Karpas-422 (cell line): ENCODE measurements around the gene MLST8. TPM values are rescaled to one million over a fixed set of nuclear protein-coding genes. Genes with fewer than 3 reads are reported as not detected.

Experiments used
- DNase-seq: peaks from one replicate; pipeline ENCODE4 v3.0.0-alpha.2; 2015
- H2AFZ ChIP-seq: fragments of 200-600 bp; sonication (generic); 2 replicates; pipeline ENCODE4 v1.6.1; 2014; ENCODE audit warnings: antibody characterized with exemption, low read length, mixed read lengths
- H3K27ac ChIP-seq: fragments of 200-600 bp; sonication (generic); 2 replicates; pipeline ENCODE4 v1.5.1; 2014; ENCODE audit warnings: mild to moderate bottlenecking, low read length, moderate library complexity
- H3K27me3 ChIP-seq: fragments of 200-600 bp; sonication (generic); 2 replicates; pipeline ENCODE4 v1.6.1; 2014; ENCODE audit warnings: low read length, mixed read lengths
- H3K36me3 ChIP-seq: fragments of 200-600 bp; sonication (generic); 2 replicates; pipeline ENCODE4 v1.6.1; 2014; ENCODE audit warnings: low read length, mixed read lengths; ENCODE audit not compliant: insufficient read depth
- H3K4me1 ChIP-seq: fragments of 200-600 bp; sonication (generic); 2 replicates; pipeline ENCODE4 v1.6.1; 2014; ENCODE audit warnings: mild to moderate bottlenecking, low read length, mixed read lengths
- H3K4me2 ChIP-seq: fragments of 200-600 bp; sonication (generic); 2 replicates; pipeline ENCODE4 v1.6.1; 2014; ENCODE audit warnings: low read length, low read depth, mild to moderate bottlenecking; ENCODE audit not compliant: poor library complexity, severe bottlenecking
- H3K4me3 ChIP-seq: fragments of 200-600 bp; sonication (generic); 2 replicates; pipeline ENCODE4 v1.5.1; 2014; ENCODE audit warnings: mild to moderate bottlenecking, antibody characterized with exemption, low read length, mixed read lengths
- H3K79me2 ChIP-seq: fragments of 200-600 bp; sonication (generic); 2 replicates; pipeline ENCODE4 v1.6.1; 2014; ENCODE audit warnings: mild to moderate bottlenecking, low read length, mixed read lengths
- H3K9ac ChIP-seq: fragments of 200-600 bp; sonication (generic); 2 replicates; pipeline ENCODE4 v1.6.0; 2014; ENCODE audit warnings: low read length
- H3K9me2 ChIP-seq: fragments of 200-600 bp; sonication (generic), shearing (Covaris generic); replicated peaks from 2 replicates; pipeline ENCODE4 v1.6.0; 2014; ENCODE audit warnings: mild to moderate bottlenecking, low read length, moderate library complexity; ENCODE audit not compliant: insufficient read depth
- H3K9me3 ChIP-seq: fragments of 300-700, 200-600 bp; sonication (generic); 2 replicates; pipeline ENCODE4 v1.6.1; 2014; ENCODE audit warnings: low read length, mixed read lengths
- H4K20me1 ChIP-seq: fragments of 200-600 bp; sonication (generic); 2 replicates; pipeline ENCODE4 v1.6.1; 2014; ENCODE audit warnings: mild to moderate bottlenecking, antibody characterized with exemption, low read length, low read depth; ENCODE audit not compliant: insufficient read depth
- total RNA-seq: library from RNA; depleted of rRNA; stranded (reverse); fragments of >200 nt; shearing (Covaris generic); gene quantifications from 2 replicates; pipeline ENCODE4 v1.2.3, GENCODE V29; 2014; ENCODE audit warnings: low replicate concordance

MLST8 gene
- total RNA-seq, 1 experiment from 2014 or later, result 46.3 TPM

GRCh38 chr16:2210386-2211365 lies 5.4 kb downstream of the MLST8 start, which contains the start of gene BRICD5:
Gene BRICD5 (minus strand): TSS chr16:2210863. CDS start chr16:2210833, 30 bp downstream.
- Histone ChIP-seq H3K9ac (peak within 1 kb of the TSS; percentile 96; the same call in 1 of the 2 replicates), H3K27ac (no peak within 1 kb of the TSS), H3K9me3 (no peaks in the 10 kb centered on the region), H3K4me2 (no peak within 1 kb of the TSS), H3K27me3 (no peaks in the 10 kb centered on the region), H3K4me1 (peaks cover 43% of the 10 kb centered on the region), H3K4me3 (no peak within 1 kb of the TSS), H3K79me2 (peaks cover 50% of the 10 kb centered on the region), H4K20me1 (peaks cover 16% of the 10 kb centered on the region; the same call in 1 of the 2 replicates), H2AFZ (no peak within 1 kb of the TSS), H3K36me3 (0 out of 2 replicates have a peak, but pooled peaks cover 5% of the 10 kb centered on the region), H3K9me2 (no peaks in the 10 kb centered on the region)
- DNase-seq, result peak; percentile 57

DNA sequence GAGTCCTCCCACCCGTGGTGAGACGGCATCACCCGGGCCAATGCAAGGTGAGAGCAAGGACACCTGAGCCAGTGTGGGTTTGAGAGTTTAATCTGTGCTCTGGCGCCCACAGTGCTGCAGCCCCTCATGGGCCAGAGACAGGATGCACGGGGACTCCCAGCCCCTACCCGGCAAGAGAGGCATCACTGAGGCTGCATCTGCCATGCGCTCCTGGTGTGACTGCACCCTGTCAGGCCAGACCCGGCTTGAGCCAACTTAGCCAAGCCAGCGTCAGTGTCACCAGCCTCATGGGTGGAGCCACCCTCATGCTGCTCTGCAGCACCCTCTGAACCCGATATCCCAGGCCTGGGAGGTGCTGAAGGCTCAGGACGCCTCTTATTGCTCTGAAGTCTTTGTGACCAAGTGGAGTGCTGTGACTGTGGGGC lies 6.7 kb downstream of the MLST8 start:
- peak overlapping the region; percentile 96 for H3K9ac ChIP-seq
- H3K36me3 ChIP-seq, result 0 out of 2 replicates have a peak, but pooled peaks cover 3% of the 10 kb centered on the region
- DNase-seq, result peak; percentile 73
- peak overlapping the region; percentile 67 for H3K27ac ChIP-seq
- peak overlapping the region; percentile 81; the same call in 1 of the 2 replicates for H3K4me3 ChIP-seq
- H3K27me3 ChIP-seq, result no peaks in the 10 kb centered on the region
- H3K9me2 ChIP-seq, result no peaks in the 10 kb centered on the region
- no peak overlapping the region for H2AFZ ChIP-seq
- H4K20me1 ChIP-seq, result peaks cover 16% of the 10 kb centered on the region; the same call in 1 of the 2 replicates
- H3K79me2 ChIP-seq, result peaks cover 44% of the 10 kb centered on the region
- H3K9me3 ChIP-seq, result no peaks in the 10 kb centered on the region
- peaks cover 39% of the 10 kb centered on the region for H3K4me1 ChIP-seq
- peak overlapping the region; percentile 81 for H3K4me2 ChIP-seq

DNA sequence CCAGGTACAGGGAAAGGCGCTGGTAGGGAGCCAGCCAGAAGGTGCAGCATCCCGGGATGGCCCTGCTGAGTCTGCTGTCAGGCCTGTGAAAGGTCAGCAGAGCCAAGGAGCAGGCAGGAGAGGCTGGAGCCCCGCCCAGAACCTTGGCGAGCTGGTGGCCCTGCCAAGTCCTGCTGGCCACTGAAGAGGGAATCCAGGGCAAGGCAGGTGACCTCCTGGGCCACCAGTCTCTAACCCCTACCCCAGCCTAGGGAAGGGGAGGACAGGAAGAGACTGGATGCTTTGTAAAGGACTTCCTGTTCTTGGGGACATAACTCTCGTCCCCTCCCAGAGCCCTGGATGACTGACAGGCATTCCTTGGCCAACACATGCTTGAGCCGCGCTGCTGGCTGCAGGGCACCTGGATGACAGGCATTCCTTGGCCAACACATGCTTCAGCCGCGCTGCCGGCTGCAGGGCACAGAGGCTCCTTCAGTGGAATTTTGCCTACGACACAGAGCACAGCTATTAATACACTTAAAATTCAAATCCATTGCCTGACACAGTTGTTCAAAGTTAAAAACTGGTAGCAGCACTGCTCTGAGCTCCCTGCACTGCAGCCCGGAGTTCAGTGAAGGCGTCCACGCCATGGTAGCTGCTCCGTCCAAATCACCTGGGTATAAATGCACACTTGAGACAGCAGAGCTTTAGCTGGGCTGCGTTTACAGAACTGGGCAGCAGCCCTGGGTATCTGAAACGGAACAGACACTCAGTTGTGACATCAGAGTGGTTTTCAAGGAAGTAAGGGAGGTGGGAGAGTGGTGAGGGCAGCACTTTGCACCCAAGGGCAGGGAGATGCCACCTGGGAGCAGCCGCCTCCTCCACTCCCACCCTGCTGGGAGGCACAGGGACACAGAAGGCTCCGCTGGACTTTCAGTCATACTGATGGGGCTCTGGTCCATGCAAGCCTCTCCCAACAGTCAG lies 7.4 kb downstream of the MLST8 start:
- H3K9ac ChIP-seq, result peak overlapping the region; percentile 96
- H3K9me2 ChIP-seq, result no peaks in the 10 kb centered on the region
- H3K4me3 ChIP-seq, result peak overlapping the region; percentile 81
- peaks cover 16% of the 10 kb centered on the region; the same call in 1 of the 2 replicates for H4K20me1 ChIP-seq
- no peaks in the 10 kb centered on the region for H3K36me3 ChIP-seq
- H3K9me3 ChIP-seq, result no peaks in the 10 kb centered on the region
- no peak overlapping the region for H2AFZ ChIP-seq
- H3K4me2 ChIP-seq, result peak overlapping the region; percentile 81
- peaks cover 41% of the 10 kb centered on the region for H3K79me2 ChIP-seq
- H3K4me1 ChIP-seq, result peaks cover 32% of the 10 kb centered on the region
- H3K27me3 ChIP-seq, result no peaks in the 10 kb centered on the region
- peak overlapping the region; percentile 67 for H3K27ac ChIP-seq
- peak; percentile 71 for DNase-seq

DNA sequence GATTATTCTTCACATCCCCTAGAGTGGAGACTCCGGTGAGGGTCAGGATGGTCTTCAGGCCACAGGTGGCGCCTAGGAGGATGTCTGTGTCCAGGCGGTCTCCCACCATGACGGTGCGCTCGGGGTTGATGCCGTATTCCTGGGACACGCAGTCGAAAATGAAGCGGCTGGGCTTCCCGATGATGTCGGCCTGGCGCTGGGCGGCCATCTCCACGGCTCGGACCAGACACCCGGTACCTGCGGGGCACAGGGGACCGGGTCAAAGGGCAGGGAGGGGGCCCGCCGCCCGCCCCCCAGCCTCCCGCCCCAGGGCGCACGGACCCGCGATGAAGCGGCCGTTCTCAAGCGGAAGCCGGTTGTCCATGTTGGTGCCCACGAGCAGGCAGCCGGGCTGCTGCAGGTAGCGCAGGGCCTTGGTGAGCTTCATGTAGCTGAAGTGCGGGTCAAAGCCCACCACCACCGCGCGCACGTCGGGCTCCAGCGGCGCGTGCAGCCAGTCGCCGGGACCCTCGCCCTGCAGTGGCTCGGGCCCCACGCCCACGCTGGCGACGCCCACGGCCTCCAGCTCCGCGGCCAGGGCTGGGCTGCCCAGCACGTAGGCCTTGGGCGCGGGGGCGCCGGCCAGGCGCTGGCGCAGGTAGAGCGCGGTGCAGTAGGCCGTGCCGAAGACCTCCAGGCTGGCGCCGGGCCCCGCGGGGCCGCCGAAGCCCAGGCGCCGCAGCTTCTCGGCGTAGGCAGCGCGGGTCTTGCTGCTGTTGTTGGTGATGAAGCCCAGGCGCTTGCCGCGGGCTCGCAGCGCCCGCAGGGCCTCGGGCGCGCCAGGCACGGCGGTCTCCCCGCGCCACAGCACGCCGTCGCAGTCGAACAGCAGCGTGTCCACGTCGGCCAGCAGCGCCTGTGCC lies 8.8 kb downstream of the MLST8 start:
- peak overlapping the region; percentile 96 for H3K9ac ChIP-seq

GRCh38 chr16:2214719-2214968 lies 9.4 kb downstream of the MLST8 start, which contains the start of gene PGP:
Gene PGP (minus strand): TSS chr16:2214840. CDS start chr16:2214777, 63 bp downstream.
- H3K27me3 ChIP-seq, result no peaks in the 10 kb centered on the region
- H3K27ac ChIP-seq, result peak within 1 kb of the TSS; percentile 87
- peak within 1 kb of the TSS; percentile 83 for H3K4me3 ChIP-seq
- peaks cover 34% of the 10 kb centered on the region for H3K79me2 ChIP-seq
- peak within 1 kb of the TSS; percentile 96 for H3K9ac ChIP-seq
- H3K4me2 ChIP-seq, result peak within 1 kb of the TSS; percentile 93
- no peaks in the 10 kb centered on the region for H3K9me2 ChIP-seq
- H3K36me3 ChIP-seq, result no peaks in the 10 kb centered on the region
- no peaks in the 10 kb centered on the region for H3K9me3 ChIP-seq
- no peak for DNase-seq
- H4K20me1 ChIP-seq, result peaks cover 16% of the 10 kb centered on the region; the same call in 1 of the 2 replicates
- H3K4me1 ChIP-seq, result peaks cover 28% of the 10 kb centered on the region
- no peak within 1 kb of the TSS for H2AFZ ChIP-seq

More for the DNA sequence above, 8.8 kb downstream of the MLST8 start:
- no peaks in the 10 kb centered on the region for H3K9me2 ChIP-seq
- peak overlapping the region; percentile 81 for H3K4me2 ChIP-seq
- no peaks in the 10 kb centered on the region for H3K36me3 ChIP-seq
- no peak overlapping the region for H2AFZ ChIP-seq
- H3K4me1 ChIP-seq, result peaks cover 28% of the 10 kb centered on the region
- DNase-seq, result peak; percentile 66
- H3K27me3 ChIP-seq, result no peaks in the 10 kb centered on the region
- H4K20me1 ChIP-seq, result peaks cover 16% of the 10 kb centered on the region; the same call in 1 of the 2 replicates
- H3K4me3 ChIP-seq, result peak overlapping the region; percentile 81
- H3K79me2 ChIP-seq, result peaks cover 34% of the 10 kb centered on the region
- H3K9me3 ChIP-seq, result no peaks in the 10 kb centered on the region
- peak overlapping the region; percentile 68 for H3K27ac ChIP-seq

DNA sequence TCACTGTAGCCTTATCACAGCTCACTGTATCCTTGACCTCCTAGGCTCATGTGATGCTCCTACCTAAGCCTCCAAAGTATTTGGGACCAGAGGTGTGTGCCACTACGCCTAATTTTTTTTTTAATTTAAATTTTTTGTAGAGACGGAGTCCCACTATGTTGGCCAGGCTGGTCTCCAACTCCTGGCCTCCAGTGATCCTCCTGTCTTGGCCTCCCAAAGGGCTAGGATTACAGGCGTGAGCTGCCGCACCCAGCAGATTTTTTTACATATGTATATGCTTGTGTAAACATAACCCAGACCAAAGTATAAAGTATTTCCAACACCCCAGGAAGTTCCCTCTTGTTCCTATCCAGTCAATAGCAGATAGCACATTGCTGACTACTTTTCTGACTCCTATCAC lies 11.1 kb downstream of the MLST8 start:
- Histone ChIP-seq H3K9me2 (no peaks in the 10 kb centered on the region), H3K4me2 (peak overlapping the region; percentile 30), H3K9ac (no peak overlapping the region), H2AFZ (no peak overlapping the region), H3K27ac (no peak overlapping the region), H3K4me1 (peaks cover 28% of the 10 kb centered on the region), H3K4me3 (peak overlapping the region; percentile 32; the same call in 1 of the 2 replicates), H3K36me3 (no peaks in the 10 kb centered on the region), H4K20me1 (peaks cover 16% of the 10 kb centered on the region; the same call in 1 of the 2 replicates), H3K9me3 (no peaks in the 10 kb centered on the region), H3K79me2 (peaks cover 34% of the 10 kb centered on the region), H3K27me3 (no peaks in the 10 kb centered on the region)
- no peak for DNase-seq
